ENCODE data around the gene AR. TPM values are rescaled to one million over a fixed set of nuclear protein-coding genes. Genes with fewer than 3 reads are reported as not detected.

The AR gene
- total and polyA plus RNA-seq, 2 of the 8 experiments (the other 6 are each of a cell fraction or from before 2014, with no cell fraction given) = 7.1 to 10.7 TPM

- DNase-seq (ENCODE audit: low read depth in 1 of 2, low spot score in 2 of 2) = no peak
- TF ChIP-seq TEAD4 (IDR thresholded peaks at IDR 0.05; ENCODE audit: low read depth, low read length) = no peak
- no peak for TF ChIP-seq KDM1A (IDR thresholded peaks at IDR 0.05; ENCODE audit: borderline replicate concordance, low read length)
- TF ChIP-seq CBX5 (IDR thresholded peaks at IDR 0.05; ENCODE audit: low read depth, low read length) = no peak
- TF ChIP-seq HDAC6 (IDR thresholded peaks at IDR 0.05; ENCODE audit: low read depth, low read length) = no peak
- no peak for TF ChIP-seq HDAC2 (IDR thresholded peaks at IDR 0.05; ENCODE audit: borderline replicate concordance in 1 of 2, low read depth in 2 of 2, low read length in 2 of 2)
- no peak for TF ChIP-seq BACH1 (IDR thresholded peaks at IDR 0.05; ENCODE audit: low read length)
- TF ChIP-seq ZNF274 (IDR thresholded peaks at IDR 0.05; ENCODE audit: borderline replicate concordance, extremely low read depth, low read length) = no peak
- no peak for TF ChIP-seq SUZ12 (IDR thresholded peaks at IDR 0.05; ENCODE audit: low read length)
- no peak for TF ChIP-seq EGR1 (IDR thresholded peaks at IDR 0.05; ENCODE audit: borderline replicate concordance, low read depth, low read length)
- no peak for TF ChIP-seq TBP (IDR thresholded peaks at IDR 0.05; ENCODE audit: low read depth, low read length)
- no peak for TF ChIP-seq ATF2 (IDR thresholded peaks at IDR 0.05; ENCODE audit: low read length)
- no peak for TF ChIP-seq USF2 (IDR thresholded peaks at IDR 0.05; ENCODE audit: low read length)
Observed at GRCh38 chrX:67665583-67665982, 121.8 kb downstream of the AR start.

More at GRCh38 chrX:67665583-67665982, 121.8 kb downstream of the AR start:
- Histone ChIP-seq H3K4me1 (replicated peaks in 1 of 4; ENCODE audit: control insufficient read depth in 3 of 4, insufficient read depth in 4 of 4, low read length in 3 of 4) (no peaks in the 10 kb centered on the region), H3K23ac (ENCODE audit: insufficient read length) (no peak overlapping the region), H3K4ac (replicated peaks; ENCODE audit: insufficient read length, low read depth, low read length) (no peak overlapping the region), H3K9me3 (ENCODE audit: insufficient read depth in 2 of 2, low read depth in 1 of 2, low read length in 1 of 2) (peaks cover 3 to 10% of the 10 kb centered on the region in 2 experiments; a peak in 3 of 4 replicates), H4K5ac (ENCODE audit: insufficient read length, low read depth, low read length) (no peak overlapping the region), H3K23me2 (ENCODE audit: low read depth, low read length) (no peaks in the 10 kb centered on the region), H3K56ac (replicated peaks; ENCODE audit: insufficient read length, low read depth, low read length) (no peak overlapping the region), H3K27ac (ENCODE audit: low read depth, low read length) (no peak overlapping the region), H2AFZ (ENCODE audit: low read length) (no peak overlapping the region), H3K9ac (replicated peaks in 1 of 4; ENCODE audit: extremely low read depth in 1 of 4, low read depth in 3 of 4, low read length in 3 of 4) (no peak overlapping the region), H4K91ac (replicated peaks; ENCODE audit: insufficient read length, low read length) (no peak overlapping the region), H4K8ac (ENCODE audit: extremely low read depth, insufficient read depth, low read length) (no peak overlapping the region), H3K4me3 (ENCODE audit: extremely low read depth in 1 of 4, insufficient read depth in 2 of 4, low read depth in 3 of 4, low read length in 4 of 4) (no peak overlapping the region), H2AK5ac (ENCODE audit: low read depth, low read length) (no peak overlapping the region), H2BK120ac (replicated peaks; ENCODE audit: low read depth, low read length) (no peak overlapping the region), H3K4me2 (ENCODE audit: insufficient read depth in 1 of 2, low read depth in 2 of 2, low read length in 2 of 2) (no peak overlapping the region), H2BK5ac (ENCODE audit: low read depth, low read length) (no peak overlapping the region), H3K27me3 (replicated peaks in 1 of 4; ENCODE audit: control insufficient read depth in 3 of 4, extremely low read depth in 1 of 4, insufficient read depth in 3 of 4, low read length in 3 of 4) (no peaks in the 10 kb centered on the region), H3K79me2 (ENCODE audit: control insufficient read depth in 1 of 2, insufficient read depth in 2 of 2, low read length in 2 of 2) (no peaks in the 10 kb centered on the region; a peak in 1 of 4 replicates), H3K36me3 (ENCODE audit: control insufficient read depth in 2 of 4, insufficient read depth in 4 of 4, low read length in 3 of 4) (peaks cover 0 to 2% (median 0%) of the 10 kb centered on the region in 4 experiments; a peak in 1 of 8 replicates), H4K20me1 (replicated peaks in 1 of 2; ENCODE audit: control insufficient read depth in 1 of 2, insufficient read depth in 2 of 2, low read length in 2 of 2) (no peaks in the 10 kb centered on the region), H2BK12ac (ENCODE audit: low read depth, low read length) (no peak overlapping the region), H3K14ac (ENCODE audit: insufficient read length) (no peak overlapping the region), H2BK15ac (ENCODE audit: low read length) (no peak overlapping the region), H3K18ac (ENCODE audit: extremely low read depth, low read length) (no peak overlapping the region), H3K79me1 (ENCODE audit: low read depth, low read length) (no peaks in the 10 kb centered on the region), H2BK20ac (ENCODE audit: low read length) (no peak overlapping the region)
- POLR2A ChIA-PET (ENCODE audit: partially characterized antibody) = no interaction called here
- no peak for FAIRE-seq
- CTCF ChIA-PET (ENCODE audit: partially characterized antibody) = no interaction called here
- 100% methylated on average over 1 of the region's 1 CpG; no CpG with 5 or more reads in 1 of the 2 experiments for WGBS, 2 experiments (ENCODE audit: extremely low coverage in 1 of 2, insufficient coverage in 1 of 2, insufficient read length in 1 of 2, insufficient replicate concordance in 2 of 2, low coverage in 1 of 2, low lambda C conversion rate in 2 of 2, missing lambda C conversion rate in 1 of 2)

Measured in H1 (cell line).